K562 (cell line): ENCODE measurements around the gene GOT1. TPM values are rescaled to one million over a fixed set of nuclear protein-coding genes. Genes with fewer than 3 reads are reported as not detected.

Experiments
- ATF7 ChIP-seq: fragments of 450-650 bp; IDR thresholded peaks from 2 replicates; pipeline ENCODE4 v1.7.1; 2014; ENCODE audit warnings: mild to moderate bottlenecking, moderate library complexity
- BHLHE40 ChIP-seq: IDR thresholded peaks from 2 replicates; pipeline ENCODE4 v1.6.1; 2011; ENCODE audit warnings: low read length, improper control_type of control experiment
- TCF3 ChIP-seq: sonication (generic); formaldehyde crosslinking; IDR thresholded peaks from 2 replicates; pipeline ENCODE4 v1.4.0; 2020; ENCODE audit warnings: mild to moderate bottlenecking, missing genetic modification reagents
- ZNF695 ChIP-seq: fragments of 450-650 bp; formaldehyde crosslinking; IDR thresholded peaks from 2 replicates; pipeline ENCODE4 v1.4.0; 2020; ENCODE audit warnings: mild to moderate bottlenecking, moderate library complexity
- polyA plus RNA-seq, 8 experiments: library from polyadenylated mRNA; depleted of rRNA in 4 of 8; stranded (reverse) in 5 of 8; unstranded in 3 of 8; fragments of >200 nt; fragmentation: Nextera tagmentation in 2 of 8; fragmentation: Illumina TruSeq in 1 of 8; extraction: Ambion mirVana in 2 of 8; extraction: Trizol in 1 of 8; gene quantifications; 2 replicates each; pipeline versions ENCODE4 v1.2.1 to v1.2.3, GENCODE V29; 2011 to 2014; ENCODE audit warnings: inconsistent platforms in 1 of 8, missing spikeins in 1 of 8
- total RNA-seq, 7 experiments: library from RNA; depleted of rRNA in 6 of 7; stranded (reverse); fragments of >200 nt in 6 of 7; fragmentation: Illumina TruSeq in 2 of 7; extraction: Trizol in 2 of 7; gene quantifications; 2 replicates each; pipeline versions ENCODE4 v1.2.1 to v1.2.3, GENCODE V29; 2011 to 2021; ENCODE audit warnings: low replicate concordance in 1 of 7
- TF ChIP-seq, protein P1 (sequence below), 2 experiments: fragments of 150-350 bp in 1 of 2; IDR thresholded peaks; 2 replicates each; pipeline ENCODE4 v1.6.1; 2012 to 2016; ENCODE audit warnings: low read depth in 2 of 2, low read length in 2 of 2, mild to moderate bottlenecking in 1 of 2, moderate library complexity in 1 of 2
- TF ChIP-seq, protein P2 (sequence below): fragments of 200-800 bp; sonication (Bioruptor generic); IDR thresholded peaks from 2 replicates; pipeline ENCODE4 v1.6.1; 2016; ENCODE audit warnings: missing genetic modification characterization, missing compliant biosample characterization
- TF ChIP-seq, protein P3 (sequence below): fragments of 250-450 bp; sonication (Bioruptor Pico); IDR thresholded peaks from 2 replicates; pipeline ENCODE4 v1.4.0; 2020; ENCODE audit warnings: mild to moderate bottlenecking, moderate library complexity

Gene GOT1
- total and polyA plus RNA-seq, 9 of the 15 experiments (the other 6 are each of a cell fraction or from before 2014, with no cell fraction given), result 55.7 to 166 (median 75.4) TPM

DNA sequence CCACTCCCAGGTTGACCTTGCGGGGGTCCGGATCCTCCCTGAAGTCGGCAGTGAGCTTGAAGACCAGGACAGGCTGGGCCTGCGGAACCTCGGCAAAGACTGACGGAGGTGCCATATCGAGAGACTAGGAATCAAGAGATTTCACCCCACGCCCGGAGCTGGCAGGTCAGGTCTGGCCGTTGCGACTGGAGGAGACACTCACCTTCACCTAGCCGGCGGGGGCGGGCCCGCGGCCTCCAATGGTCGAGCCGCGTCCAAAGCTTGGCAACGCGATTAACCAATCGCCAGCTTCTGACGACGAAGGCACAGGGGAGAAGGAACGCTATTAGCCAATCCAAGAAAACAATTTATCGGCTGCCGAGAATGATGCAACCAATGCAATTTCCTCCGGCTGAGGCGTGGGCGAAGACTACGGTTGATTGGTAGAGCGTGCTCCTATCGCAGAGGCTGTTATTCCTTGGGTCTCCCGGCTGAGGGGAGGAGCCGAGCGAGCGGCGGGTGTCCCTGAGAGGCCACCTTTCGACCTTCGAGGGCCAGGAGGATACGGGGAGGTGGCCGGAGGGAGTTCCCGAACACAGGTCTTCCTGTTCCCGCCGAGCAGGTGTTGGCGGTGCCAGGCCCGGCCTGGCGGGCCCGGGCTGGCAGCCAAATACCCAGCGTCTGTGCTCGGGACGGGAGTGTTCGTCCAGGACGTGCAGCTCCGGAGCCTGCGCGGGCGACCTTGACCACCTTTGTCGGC lies at the start of gene GOT1 (continued):
- TF ChIP-seq, protein P1, sequence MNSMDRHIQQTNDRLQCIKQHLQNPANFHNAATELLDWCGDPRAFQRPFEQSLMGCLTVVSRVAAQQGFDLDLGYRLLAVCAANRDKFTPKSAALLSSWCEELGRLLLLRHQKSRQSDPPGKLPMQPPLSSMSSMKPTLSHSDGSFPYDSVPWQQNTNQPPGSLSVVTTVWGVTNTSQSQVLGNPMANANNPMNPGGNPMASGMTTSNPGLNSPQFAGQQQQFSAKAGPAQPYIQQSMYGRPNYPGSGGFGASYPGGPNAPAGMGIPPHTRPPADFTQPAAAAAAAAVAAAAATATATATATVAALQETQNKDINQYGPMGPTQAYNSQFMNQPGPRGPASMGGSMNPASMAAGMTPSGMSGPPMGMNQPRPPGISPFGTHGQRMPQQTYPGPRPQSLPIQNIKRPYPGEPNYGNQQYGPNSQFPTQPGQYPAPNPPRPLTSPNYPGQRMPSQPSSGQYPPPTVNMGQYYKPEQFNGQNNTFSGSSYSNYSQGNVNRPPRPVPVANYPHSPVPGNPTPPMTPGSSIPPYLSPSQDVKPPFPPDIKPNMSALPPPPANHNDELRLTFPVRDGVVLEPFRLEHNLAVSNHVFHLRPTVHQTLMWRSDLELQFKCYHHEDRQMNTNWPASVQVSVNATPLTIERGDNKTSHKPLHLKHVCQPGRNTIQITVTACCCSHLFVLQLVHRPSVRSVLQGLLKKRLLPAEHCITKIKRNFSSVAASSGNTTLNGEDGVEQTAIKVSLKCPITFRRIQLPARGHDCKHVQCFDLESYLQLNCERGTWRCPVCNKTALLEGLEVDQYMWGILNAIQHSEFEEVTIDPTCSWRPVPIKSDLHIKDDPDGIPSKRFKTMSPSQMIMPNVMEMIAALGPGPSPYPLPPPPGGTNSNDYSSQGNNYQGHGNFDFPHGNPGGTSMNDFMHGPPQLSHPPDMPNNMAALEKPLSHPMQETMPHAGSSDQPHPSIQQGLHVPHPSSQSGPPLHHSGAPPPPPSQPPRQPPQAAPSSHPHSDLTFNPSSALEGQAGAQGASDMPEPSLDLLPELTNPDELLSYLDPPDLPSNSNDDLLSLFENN (IDR thresholded peaks at IDR 0.05; ENCODE audit: low read depth in 2 of 2, low read length in 2 of 2), result no peak; a peak in 1 of 4 replicates
- TF ChIP-seq BHLHE40 (peak; percentile 18; the same call in 1 of the 2 replicates), ZNF695 (CRISPR knock-in tag) (no peak), ATF7 (peak; percentile 95), TCF3 (CRISPR knock-in tag) (no peak)
- TF ChIP-seq, protein P2, sequence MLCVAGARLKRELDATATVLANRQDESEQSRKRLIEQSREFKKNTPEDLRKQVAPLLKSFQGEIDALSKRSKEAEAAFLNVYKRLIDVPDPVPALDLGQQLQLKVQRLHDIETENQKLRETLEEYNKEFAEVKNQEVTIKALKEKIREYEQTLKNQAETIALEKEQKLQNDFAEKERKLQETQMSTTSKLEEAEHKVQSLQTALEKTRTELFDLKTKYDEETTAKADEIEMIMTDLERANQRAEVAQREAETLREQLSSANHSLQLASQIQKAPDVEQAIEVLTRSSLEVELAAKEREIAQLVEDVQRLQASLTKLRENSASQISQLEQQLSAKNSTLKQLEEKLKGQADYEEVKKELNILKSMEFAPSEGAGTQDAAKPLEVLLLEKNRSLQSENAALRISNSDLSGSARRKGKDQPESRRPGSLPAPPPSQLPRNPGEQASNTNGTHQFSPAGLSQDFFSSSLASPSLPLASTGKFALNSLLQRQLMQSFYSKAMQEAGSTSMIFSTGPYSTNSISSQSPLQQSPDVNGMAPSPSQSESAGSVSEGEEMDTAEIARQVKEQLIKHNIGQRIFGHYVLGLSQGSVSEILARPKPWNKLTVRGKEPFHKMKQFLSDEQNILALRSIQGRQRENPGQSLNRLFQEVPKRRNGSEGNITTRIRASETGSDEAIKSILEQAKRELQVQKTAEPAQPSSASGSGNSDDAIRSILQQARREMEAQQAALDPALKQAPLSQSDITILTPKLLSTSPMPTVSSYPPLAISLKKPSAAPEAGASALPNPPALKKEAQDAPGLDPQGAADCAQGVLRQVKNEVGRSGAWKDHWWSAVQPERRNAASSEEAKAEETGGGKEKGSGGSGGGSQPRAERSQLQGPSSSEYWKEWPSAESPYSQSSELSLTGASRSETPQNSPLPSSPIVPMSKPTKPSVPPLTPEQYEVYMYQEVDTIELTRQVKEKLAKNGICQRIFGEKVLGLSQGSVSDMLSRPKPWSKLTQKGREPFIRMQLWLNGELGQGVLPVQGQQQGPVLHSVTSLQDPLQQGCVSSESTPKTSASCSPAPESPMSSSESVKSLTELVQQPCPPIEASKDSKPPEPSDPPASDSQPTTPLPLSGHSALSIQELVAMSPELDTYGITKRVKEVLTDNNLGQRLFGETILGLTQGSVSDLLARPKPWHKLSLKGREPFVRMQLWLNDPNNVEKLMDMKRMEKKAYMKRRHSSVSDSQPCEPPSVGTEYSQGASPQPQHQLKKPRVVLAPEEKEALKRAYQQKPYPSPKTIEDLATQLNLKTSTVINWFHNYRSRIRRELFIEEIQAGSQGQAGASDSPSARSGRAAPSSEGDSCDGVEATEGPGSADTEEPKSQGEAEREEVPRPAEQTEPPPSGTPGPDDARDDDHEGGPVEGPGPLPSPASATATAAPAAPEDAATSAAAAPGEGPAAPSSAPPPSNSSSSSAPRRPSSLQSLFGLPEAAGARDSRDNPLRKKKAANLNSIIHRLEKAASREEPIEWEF (CRISPR knock-in tag), result no peak
- TF ChIP-seq, protein P3, sequence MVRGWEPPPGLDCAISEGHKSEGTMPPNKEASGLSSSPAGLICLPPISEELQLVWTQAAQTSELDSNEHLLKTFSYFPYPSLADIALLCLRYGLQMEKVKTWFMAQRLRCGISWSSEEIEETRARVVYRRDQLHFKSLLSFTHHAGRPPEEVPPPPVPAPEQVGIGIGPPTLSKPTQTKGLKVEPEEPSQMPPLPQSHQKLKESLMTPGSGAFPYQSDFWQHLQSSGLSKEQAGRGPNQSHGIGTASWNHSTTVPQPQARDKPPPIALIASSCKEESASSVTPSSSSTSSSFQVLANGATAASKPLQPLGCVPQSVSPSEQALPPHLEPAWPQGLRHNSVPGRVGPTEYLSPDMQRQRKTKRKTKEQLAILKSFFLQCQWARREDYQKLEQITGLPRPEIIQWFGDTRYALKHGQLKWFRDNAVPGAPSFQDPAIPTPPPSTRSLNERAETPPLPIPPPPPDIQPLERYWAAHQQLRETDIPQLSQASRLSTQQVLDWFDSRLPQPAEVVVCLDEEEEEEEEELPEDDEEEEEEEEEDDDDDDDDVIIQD (CRISPR knock-in tag), result no peak
